Chondrocyte (in vitro differentiated cells): ENCODE data around the gene SOS2. TPM values are rescaled to one million over a fixed set of nuclear protein-coding genes. Genes with fewer than 3 reads are reported as not detected.

Source experiments
- DNase-seq: peaks from one replicate; pipeline ENCODE4 v3.0.0; 2021; ENCODE audit warnings: mixed read lengths, low spot score
- H3K27ac Mint-ChIP-seq: one replicate; pipeline ENCODE4 v1.8.0; 2021; ENCODE audit warnings: mild to moderate bottlenecking, moderate library complexity, mixed read lengths; ENCODE audit not compliant: unreplicated experiment
- H3K27me3 Mint-ChIP-seq: 2 replicates; pipeline ENCODE4 v1.8.0; 2021; ENCODE audit warnings: low read depth, mixed read lengths
- H3K36me3 Mint-ChIP-seq: 2 replicates; pipeline ENCODE4 v1.8.0; 2021; ENCODE audit warnings: low read depth, mixed read lengths
- H3K4me1 Mint-ChIP-seq: 2 replicates; pipeline ENCODE4 v1.8.0; 2021; ENCODE audit warnings: low read depth, mild to moderate bottlenecking, mixed read lengths
- H3K4me3 Mint-ChIP-seq: one replicate; pipeline ENCODE4 v1.8.0; 2021; ENCODE audit warnings: mild to moderate bottlenecking, moderate library complexity, mixed read lengths; ENCODE audit not compliant: unreplicated experiment
- H3K9me3 Mint-ChIP-seq: 2 replicates; pipeline ENCODE4 v1.8.0; 2021; ENCODE audit warnings: low read depth, mixed read lengths
- total RNA-seq: library from RNA; stranded (reverse); gene quantifications from 3 replicates; pipeline ENCODE4 v1.2.1, GENCODE V29; 2021
- TF ChIP-seq, protein P1 (sequence below): fragments of 200-600 bp; sonication (generic); IDR thresholded peaks from 2 replicates; pipeline ENCODE4 v1.5.0; 2021; ENCODE audit warnings: antibody characterized with exemption, mild to moderate bottlenecking, moderate library complexity

SOS2 gene
- total RNA-seq, 1 donor from 2014 or later, result 28.1 TPM

DNA sequence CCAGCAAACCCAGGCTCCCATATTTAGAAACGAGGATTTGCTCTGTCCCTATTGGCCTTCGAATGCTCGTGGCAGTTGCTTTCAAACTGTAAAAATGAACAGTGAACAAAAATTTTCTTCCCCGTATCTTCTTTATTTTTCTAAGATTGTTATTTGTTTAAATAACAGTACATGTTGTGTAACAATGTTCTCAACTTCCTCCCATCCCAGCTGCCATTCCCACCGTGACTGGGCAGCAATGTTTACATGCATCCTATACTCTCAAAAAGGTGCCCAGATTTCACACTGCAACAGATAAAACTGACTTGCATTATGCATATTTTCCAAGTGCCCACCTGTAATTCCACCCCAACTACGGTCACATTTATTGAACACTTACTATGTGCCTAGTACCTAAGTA is 127.8 kb downstream of the SOS2 start:
- H3K27ac Mint-ChIP-seq, result peak overlapping the region; percentile 6
- no peaks in the 10 kb centered on the region for H3K27me3 Mint-ChIP-seq
- H3K36me3 Mint-ChIP-seq, result peaks cover 5% of the 10 kb centered on the region
- H3K9me3 Mint-ChIP-seq, result no peaks in the 10 kb centered on the region
- peaks cover 10% of the 10 kb centered on the region for H3K4me1 Mint-ChIP-seq
- H3K4me3 Mint-ChIP-seq, result no peak overlapping the region
- DNase-seq, result no peak
- TF ChIP-seq, protein P1, sequence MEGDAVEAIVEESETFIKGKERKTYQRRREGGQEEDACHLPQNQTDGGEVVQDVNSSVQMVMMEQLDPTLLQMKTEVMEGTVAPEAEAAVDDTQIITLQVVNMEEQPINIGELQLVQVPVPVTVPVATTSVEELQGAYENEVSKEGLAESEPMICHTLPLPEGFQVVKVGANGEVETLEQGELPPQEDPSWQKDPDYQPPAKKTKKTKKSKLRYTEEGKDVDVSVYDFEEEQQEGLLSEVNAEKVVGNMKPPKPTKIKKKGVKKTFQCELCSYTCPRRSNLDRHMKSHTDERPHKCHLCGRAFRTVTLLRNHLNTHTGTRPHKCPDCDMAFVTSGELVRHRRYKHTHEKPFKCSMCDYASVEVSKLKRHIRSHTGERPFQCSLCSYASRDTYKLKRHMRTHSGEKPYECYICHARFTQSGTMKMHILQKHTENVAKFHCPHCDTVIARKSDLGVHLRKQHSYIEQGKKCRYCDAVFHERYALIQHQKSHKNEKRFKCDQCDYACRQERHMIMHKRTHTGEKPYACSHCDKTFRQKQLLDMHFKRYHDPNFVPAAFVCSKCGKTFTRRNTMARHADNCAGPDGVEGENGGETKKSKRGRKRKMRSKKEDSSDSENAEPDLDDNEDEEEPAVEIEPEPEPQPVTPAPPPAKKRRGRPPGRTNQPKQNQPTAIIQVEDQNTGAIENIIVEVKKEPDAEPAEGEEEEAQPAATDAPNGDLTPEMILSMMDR, result no peak

DNA sequence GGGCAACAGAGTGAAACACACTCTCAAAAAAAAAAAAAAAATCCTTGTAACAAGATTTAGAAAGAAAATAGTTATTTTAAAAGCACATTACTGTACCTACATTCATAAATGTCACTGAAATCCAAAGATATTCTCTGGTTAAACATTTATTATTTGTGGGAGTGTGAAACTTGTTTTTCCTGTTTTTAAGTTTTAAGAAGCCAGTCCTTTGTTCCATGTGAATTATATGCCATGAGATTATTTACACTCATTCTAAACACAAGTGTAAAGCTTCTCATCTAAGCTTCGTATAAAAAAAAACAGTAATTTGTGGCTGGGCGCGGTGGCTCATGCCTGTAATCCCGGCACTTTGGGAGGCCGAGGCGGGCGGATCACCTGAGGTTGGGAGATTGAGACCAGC is 130.0 kb downstream of the SOS2 start:
- H3K4me1 Mint-ChIP-seq, result peaks cover 10% of the 10 kb centered on the region
- TF ChIP-seq, protein P1, result no peak
- no peak overlapping the region for H3K27ac Mint-ChIP-seq
- no peaks in the 10 kb centered on the region for H3K27me3 Mint-ChIP-seq
- H3K36me3 Mint-ChIP-seq, result peaks cover 3% of the 10 kb centered on the region
- DNase-seq, result no peak
- H3K4me3 Mint-ChIP-seq, result no peak overlapping the region
- H3K9me3 Mint-ChIP-seq, result no peaks in the 10 kb centered on the region

DNA sequence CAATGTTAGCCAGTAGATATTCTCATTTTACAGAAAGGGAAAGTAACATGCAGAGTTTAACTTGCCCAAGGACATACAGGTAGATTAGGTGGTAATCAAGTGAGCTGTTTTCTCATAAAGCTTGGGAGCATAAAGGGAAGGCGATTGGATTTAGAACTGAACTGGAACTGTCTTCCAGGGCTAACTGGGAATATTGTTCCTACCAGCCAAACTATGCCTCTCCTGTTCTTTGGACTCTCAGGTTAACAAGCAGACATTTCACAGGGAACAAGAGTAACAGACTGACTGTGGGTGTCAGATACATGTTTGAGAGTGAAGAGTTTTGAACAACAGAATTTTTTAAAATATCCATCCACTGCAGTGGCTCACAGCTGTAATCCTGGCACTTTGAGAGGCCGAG is 130.6 kb downstream of the SOS2 start:
- H3K9me3 Mint-ChIP-seq, result no peaks in the 10 kb centered on the region
- no peak overlapping the region for H3K27ac Mint-ChIP-seq
- DNase-seq, result no peak
- H3K4me1 Mint-ChIP-seq, result peaks cover 10% of the 10 kb centered on the region
- peaks cover 3% of the 10 kb centered on the region for H3K36me3 Mint-ChIP-seq
- no peaks in the 10 kb centered on the region for H3K27me3 Mint-ChIP-seq
- TF ChIP-seq, protein P1, result no peak
- no peak overlapping the region for H3K4me3 Mint-ChIP-seq

DNA sequence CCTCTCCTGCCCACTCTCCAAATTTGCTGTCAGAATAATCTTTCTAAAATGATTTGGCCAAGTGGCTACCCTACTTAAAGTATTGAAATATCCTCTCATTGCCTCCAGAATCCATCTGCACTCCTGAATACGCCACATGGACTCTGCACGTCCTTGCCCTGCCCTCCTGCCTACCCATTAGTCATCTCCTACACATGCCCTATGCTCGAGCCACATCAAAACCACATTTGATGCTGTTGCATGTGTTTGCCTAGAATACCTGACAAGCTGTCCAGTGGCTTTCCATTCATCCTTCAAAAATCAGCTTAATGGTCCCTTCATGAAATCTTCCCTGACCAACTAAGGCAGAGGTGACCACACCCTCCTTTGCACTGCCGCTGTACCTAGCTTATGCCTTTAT is 132.0 kb downstream of the SOS2 start:
- TF ChIP-seq, protein P1, result no peak
- DNase-seq, result no peak
- H3K4me1 Mint-ChIP-seq, result peaks cover 7% of the 10 kb centered on the region
- H3K36me3 Mint-ChIP-seq, result peaks cover 6% of the 10 kb centered on the region
- no peak overlapping the region for H3K4me3 Mint-ChIP-seq
- no peaks in the 10 kb centered on the region for H3K9me3 Mint-ChIP-seq
- H3K27me3 Mint-ChIP-seq, result no peaks in the 10 kb centered on the region
- H3K27ac Mint-ChIP-seq, result no peak overlapping the region

DNA sequence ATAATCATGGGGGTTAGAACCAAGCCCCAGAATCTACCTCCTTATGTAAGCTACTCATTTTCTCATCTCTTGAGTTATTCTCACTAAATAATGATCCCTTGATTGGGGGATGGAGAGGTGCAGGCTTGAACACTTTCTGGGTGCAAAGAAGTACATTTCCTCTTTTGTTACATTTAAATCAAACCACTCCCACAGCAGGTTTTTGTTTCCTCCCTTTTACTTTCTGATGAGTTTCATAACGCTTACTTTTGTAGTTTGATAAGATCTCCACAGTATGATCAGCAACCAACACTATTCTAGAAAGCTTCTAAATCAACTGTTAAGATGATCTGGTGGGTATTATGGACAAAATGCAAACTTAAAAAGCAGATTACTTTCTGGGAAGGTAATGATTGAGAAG is 135.5 kb downstream of the SOS2 start:
- Mint-ChIP-seq H3K4me1 (no peaks in the 10 kb centered on the region), H3K27ac (no peak overlapping the region), H3K36me3 (peaks cover 6% of the 10 kb centered on the region), H3K27me3 (no peaks in the 10 kb centered on the region), H3K9me3 (no peaks in the 10 kb centered on the region), H3K4me3 (no peak overlapping the region)
- TF ChIP-seq, protein P1, result no peak
- no peak for DNase-seq
